NCI-H1092 (cell line): Measurements from ENCODE around the gene SLC38A6.
A peak's percentile ranks its signal among the peaks of the same experiment; 100 is the strongest.
"Not testable (repeated sequence)": the region's sequence is repeated elsewhere in the genome, so short reads cannot be mapped to it uniquely, and the experiment has no call there.

Source experiments
- DNase-seq: peaks from one replicate; lab custom pipeline; 2025; lab: John Stamatoyannopoulos, UW

Gene SLC38A6

DNA sequence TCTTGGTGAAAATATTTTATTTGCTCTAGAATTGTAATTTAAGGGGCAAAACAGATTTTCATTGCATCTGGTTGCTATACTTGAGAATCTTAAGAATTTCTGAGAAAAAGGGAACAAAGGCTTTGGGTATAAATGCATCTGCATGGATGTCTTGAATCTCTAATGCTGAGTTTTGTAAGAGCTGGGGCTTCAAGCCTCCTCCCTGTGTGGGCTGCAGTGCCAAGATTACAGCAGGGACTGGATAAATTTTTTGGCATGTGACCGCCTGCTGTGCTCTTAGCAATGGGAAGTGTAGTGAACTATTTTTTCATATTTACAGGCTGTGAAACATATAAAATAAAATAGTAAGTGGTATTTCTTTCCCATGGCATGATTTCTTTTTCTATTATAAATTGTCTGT is 70.0 kb downstream of the SLC38A6 start:
- no peak for DNase-seq

DNA sequence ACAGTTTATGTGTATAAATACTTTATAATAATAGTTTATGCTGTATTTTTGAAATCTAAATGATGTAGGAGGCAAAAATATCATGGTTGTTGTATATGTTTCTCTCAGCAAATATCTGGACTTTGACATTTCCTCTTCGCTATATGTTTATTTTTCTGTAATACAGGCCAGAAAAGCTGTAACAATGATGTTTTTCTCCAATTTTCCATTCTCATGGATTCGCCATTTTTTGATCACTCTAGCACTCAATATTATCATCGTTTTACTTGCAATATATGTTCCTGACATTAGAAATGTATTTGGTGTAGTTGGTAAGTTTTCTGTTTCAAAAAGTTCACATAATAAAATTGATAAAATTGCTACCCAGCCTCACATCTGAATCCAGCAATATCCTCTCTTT is 70.6 kb downstream of the SLC38A6 start:
- DNase-seq = no peak

DNA sequence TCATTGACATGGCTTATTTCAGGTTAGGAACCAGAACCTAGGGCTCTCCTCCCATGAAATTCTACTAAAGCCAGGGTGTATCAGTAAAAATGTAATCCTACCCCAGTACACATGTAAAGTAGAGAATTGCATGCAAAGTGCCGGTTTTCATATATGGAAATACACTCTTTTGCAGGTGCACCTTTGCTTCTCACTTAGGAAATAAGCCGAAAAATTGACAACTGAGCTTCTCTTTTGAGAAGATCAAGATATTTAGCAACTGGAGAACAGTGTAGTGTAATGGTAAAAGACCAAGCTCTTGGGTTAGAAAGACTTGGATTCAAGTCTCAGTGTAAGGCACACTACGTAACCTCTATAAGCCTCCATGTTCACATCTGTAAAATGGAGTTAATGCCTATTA is 82.4 kb downstream of the SLC38A6 start:
- DNase-seq = no peak

DNA sequence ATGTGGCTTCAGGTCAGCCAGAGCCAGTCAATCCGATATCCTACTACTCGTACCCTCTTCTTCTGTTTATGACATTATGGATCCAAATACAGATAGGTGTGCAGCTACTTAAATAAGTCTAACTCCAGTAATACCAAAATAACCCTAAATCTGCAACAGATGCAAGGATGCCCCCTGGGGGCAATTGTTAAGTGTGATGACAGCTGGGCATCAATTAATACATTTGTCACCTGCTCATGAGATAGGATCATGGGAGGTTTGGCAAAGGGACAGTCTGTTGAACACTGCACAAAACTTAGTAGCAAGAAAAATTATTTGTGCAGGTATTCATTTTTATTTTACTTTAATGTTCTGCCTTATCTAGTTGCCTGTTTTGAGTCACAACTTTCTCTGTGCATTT is 83.2 kb downstream of the SLC38A6 start:
- no peak for DNase-seq

DNA sequence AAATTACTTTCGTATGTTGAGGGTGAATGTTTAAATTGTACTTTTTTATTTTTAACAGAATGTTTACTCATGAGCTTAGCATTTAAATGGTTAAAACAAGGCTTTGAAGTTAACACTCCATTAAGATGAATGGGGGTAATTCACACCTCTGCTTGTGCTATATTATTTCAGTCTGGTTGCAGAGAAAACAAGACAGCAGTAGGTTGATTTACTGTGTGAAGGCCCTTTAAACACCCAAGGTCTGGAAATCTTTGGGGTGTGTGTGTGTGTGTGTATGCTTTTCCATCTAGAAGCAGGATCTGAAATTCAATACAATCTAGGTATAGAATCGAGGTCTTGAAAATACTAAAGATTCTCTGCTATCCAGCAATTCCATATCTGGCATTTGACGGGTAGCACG is 83.8 kb downstream of the SLC38A6 start:
- no peak for DNase-seq

DNA sequence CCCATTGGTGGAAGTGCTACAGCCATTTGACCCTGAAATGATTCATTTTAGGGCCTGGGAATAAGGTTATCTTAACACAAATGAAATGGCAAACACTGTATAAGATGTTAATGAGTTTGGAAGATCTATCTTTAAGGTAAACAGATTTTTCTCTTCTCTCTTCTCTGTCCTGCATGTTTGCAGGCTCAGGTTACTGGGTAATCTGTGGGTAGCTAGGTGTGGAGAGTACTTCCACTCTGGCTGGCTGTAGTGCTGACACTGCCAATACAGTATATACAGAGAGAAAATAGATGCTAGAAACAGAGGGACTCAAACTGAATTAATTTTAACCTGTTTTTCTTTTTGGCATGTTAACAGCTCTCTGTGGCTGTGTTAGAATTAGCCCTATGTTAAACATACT is 84.6 kb downstream of the SLC38A6 start:
- peak; percentile 59 for DNase-seq

DNA sequence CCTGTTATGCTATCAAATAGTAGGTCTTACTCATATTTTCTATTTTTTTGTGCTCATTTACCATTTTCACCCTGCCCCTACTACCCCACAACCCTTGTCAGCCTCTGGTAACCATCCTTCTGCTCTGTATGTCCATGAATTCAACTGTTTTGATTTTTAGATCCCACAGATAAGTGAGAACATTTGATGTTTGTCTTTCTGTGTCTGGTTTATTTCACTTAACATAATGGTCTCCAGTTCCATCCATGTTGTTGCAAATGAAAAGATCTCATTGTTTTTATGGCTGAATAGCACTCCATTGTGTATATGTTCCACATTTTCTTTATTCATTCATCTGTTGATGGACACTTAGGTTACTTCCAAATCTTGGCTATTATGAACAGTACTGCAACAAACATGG is 91.4 kb downstream of the SLC38A6 start:
- DNase-seq = not testable (repeated sequence)

DNA sequence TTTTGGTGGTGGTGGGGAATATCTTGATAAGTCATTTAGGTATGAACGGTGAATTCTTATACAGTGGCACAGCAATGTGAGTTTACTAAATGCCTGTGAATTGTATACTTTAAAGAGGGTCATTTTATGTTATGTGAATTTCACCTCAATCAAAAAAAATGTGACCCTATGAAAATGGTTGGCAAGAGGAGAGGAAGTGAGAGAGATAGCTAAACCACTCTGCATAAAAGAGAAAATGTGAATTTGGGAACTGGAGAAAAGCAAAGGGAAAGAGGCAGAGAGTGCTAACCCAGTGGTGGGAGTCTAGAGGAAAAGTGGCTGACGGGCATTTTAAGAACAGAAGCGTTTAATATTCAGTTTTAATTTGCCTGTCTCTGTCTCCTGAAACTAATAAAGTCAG is 93.8 kb downstream of the SLC38A6 start:
- DNase-seq = no peak

DNA sequence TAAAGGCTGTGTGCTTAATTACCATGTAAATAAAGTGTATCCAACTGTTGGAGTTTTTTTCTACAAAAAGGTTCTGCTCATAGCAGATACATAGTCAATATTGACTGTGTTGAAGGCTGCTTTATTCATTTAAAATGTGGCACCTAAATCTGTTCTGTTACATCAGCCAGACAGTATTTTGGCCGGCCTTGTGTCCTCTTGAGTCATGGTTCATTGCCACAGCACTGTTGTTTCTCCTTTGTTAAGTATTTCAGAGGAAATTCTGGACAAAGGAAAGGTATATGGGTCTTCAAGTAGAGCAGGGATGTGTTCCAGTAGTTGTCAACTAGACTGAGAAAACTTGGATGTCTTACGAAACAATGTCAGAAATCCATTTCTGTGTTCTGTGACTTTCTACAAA is 95.5 kb downstream of the SLC38A6 start:
- DNase-seq = peak; percentile 85

DNA sequence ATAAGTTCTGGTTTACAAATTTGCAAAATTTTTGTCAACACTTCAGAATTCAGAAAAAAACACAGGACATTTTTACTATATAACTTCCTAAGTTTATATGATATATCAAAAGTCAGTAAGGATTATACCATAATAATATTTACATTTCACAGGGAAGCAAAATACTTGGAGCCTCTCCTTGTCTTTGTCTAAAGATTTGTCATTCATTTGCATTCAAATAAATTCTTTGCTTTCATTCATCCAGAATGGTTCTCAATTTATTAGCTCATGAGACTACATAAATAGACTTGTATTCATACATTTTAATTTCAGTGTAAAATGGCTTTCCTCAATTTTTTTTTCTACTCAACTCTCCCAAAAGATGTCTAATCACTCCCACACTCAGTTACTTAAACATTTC is 96.4 kb downstream of the SLC38A6 start:
- no peak for DNase-seq

DNA sequence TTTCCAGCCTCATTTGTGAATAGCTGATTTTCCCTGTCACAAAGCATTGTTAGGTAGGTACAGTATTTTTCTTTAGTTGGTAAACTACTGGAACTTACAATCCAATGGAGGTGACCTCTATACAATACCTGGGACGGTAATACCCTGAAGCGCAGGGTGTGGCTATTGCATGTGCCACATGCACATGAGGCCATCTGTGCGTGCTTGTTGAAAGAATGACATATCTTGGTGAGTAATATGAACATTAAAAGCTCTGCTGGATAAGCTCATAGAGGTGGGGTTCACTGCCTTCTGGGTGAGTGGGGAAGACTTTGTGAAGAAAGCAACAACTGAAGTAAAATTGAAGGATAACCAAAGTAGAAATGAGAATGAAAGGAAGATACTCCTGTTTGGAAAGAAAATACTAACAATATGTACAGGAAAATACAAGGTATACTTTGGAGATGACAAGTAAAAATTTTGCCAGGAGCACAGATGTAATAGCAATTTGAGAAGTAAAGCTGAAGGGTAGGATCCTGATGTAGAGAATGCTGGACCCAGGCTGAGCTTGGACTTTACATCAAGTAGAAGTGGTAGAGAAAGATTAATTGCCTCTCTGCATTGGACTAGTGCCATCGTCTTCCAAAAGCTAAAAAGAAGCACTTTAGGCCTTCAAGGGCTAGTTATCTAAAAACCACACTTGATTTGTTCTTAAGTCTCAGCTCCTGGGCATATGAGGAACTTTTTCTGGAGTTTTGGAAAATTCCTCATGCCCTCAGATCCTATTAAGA is 97.1 kb downstream of the SLC38A6 start:
- no peak for DNase-seq

DNA sequence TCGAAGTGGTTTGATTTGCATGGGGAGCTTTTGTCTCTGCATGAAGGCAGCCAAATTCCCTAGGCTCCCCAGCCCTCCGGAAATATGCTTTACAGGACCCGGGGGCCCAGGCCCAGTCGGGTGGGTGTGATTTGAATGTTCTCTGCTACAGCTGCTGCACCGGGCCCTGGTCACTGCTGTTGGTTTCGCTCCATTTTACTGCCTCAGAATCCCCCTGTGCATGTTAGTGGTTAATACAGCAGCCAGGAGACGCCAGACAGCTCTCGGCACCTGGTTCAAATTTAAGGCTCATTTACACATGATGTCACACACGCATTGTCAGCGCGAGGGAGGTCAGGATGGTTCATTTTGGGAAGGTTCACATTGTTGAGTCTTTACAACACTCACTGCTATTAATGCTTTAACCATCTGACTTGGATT is 99.6 kb downstream of the SLC38A6 start:
- DNase-seq = no peak

DNA sequence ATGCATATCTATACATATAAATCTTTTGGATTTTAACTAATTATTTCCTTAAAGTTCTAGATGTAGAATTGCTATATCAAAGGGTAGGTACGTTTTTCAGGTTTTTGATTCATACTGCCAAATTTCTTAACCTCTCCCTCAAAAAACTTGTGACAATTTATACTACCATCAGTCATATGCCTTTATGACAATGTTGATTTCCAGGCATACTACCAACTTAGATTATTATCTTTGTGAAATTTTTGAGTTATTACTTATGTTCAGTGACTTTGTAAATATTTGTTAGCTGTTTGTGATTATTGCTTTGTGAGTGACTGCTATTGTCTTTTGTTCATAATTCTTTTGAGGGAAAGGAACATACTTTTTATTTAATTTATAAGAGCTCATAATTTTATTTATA is 107.0 kb downstream of the SLC38A6 start:
- no peak for DNase-seq

DNA sequence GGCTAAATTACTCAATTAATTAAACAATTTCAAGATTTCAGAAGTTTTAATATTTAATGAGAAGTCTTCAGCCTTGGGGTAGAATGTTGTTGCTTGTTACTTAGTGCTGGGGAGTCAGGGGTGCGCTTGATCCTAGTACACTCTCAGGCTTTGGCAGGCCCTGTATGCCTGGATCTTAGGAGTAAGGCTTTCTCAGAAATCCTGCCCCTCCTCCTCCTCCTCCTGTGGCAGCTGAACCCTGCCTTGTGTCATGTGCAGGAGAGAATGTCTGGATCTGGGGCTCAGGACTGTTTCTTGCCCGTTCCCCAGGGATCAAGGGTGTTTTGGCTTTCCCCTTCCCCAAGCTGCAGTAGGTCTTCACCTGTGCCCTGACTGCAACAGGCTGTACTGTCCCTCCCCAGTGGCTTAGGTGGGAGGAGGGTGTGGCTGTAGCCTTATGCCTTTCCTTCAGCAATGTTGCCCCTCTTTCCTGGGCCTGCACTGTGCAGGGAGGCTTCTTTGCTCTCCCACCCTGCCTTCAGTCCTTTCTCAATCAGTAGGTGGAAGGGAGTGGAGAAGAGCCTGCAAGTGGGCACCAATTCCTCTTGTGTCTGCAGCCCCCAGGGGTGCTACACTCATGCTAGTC is 108.2 kb downstream of the SLC38A6 start:
- no peak for DNase-seq

DNA sequence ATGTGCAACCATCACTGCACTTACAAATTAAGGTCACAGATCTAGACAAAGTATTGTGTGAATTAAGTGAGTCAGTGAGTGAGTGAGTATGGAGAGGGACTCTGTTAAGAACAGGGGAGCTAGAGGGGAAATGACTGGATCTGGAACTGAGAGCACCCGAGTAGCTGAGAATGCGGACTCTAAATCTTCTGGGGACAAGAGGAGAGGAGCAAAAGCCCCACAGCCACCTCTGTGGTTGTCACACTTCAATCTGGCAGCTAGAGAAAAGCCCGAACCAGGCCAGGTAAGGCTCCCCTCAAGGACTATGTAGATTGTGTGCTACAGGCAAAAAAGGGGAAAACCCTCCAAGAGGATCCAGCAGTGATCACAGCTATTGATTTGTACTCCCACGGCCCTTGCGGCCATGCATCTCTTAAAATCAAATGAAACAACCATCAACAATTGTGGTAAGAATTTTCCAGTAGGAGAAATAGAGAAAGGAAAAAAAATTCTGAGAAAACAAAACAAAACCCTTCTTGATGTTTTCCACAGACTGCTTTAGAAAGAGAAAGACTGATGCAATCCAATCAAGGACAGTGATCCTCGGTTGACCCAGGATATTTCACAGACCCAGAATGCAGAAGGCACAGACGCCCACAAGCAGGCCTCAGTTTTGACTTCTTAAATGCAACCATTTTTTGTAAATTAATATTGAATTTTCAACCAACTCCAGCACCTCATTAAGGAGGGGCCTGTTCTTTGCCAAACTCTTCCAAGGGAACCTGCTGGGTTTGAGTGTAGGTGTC is 109.6 kb downstream of the SLC38A6 start:
- DNase-seq = no peak

DNA sequence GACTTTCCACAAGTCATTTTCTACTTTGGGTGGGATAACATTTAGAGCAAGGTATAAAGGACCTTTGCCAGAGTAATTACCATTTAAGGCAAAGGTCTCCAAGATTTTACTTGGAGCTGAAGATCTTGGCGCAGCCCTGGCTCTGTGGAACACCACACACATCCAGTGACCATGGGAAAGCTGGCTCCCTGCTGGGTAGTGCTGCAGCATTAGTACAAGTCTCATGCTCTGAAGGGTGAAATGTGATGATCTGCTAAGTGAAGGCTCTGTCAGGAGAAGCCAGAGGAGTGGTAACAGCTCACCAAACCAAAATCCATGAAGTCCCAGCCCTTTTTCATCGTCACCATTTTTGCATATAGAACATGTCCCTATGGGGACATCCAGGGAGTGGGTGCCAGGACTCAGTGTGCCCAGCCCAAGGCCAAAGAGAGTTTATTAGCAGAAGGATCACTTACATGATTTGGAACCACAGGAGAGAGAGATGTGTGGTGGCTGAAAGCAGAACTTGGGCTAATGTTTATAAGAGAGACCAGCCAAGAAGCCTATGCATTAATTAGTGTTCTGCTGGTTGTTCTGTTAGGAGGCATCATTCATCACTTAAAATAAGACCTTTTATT is 110.7 kb downstream of the SLC38A6 start:
- no peak for DNase-seq

DNA sequence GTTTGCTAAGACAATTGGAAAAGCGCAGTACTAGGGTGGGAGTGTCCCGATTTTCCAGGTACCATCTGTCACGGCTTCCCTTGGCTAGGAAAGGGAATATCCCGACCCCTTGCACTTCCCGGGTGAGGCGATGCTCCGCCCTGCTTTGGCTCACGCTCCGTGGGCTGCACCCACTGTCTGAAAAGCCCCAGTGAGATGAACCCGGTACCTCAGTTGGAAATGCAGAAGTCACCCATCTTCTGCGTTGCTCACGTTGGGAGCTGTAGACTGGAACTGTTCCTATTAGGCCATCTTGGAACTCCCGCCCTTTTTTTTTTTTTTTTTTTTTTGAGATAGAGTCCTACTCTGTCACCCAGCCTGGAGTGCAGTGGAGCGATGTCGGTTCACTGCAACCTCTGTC is 117.1 kb downstream of the SLC38A6 start:
- not testable (repeated sequence) for DNase-seq

DNA sequence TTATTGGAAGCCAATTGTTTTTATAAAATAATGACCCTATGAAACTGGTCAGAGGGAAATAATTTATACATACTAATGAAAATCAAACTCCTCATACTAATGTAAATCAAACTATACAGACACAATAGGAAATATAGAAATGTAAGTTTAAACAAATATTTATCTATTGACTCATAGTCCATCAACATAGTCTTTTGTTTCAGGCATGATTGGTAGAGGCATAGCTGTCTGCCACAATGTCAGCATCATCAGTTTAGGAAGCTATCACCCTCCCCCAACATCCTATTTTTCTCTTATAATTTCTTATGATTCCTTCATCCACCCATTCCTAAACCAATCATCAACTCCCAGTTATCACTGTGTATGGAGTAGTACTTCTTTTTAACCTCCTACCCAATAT is 117.7 kb downstream of the SLC38A6 start:
- no peak for DNase-seq

DNA sequence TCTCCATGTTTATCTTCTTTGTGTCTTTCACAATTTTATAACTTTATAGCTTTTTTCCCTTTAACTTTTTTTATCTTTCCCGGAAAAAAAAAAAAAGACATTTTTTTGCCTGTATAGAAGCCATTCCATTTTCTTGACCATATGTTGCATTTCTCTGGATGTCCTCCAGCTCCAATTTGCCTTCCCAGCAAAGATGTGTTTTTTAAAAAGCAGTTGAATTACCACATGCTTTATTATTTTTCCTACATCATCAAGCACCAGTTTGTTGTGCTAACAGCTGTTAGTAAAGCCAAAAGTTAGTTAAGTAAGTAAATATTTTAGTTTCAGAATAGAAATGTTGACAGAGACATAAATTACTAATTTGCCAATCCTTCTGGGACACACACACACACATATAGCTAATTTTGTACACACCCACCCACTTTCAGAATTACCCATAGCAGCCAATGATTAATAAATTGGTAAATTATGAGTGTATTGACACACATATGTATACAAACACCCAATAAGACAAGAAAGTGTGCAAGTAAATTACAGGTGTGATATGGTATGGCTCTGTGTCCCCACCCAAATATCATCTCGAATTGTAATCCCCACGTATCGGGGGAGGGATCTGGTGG is 118.3 kb downstream of the SLC38A6 start:
- no peak for DNase-seq

DNA sequence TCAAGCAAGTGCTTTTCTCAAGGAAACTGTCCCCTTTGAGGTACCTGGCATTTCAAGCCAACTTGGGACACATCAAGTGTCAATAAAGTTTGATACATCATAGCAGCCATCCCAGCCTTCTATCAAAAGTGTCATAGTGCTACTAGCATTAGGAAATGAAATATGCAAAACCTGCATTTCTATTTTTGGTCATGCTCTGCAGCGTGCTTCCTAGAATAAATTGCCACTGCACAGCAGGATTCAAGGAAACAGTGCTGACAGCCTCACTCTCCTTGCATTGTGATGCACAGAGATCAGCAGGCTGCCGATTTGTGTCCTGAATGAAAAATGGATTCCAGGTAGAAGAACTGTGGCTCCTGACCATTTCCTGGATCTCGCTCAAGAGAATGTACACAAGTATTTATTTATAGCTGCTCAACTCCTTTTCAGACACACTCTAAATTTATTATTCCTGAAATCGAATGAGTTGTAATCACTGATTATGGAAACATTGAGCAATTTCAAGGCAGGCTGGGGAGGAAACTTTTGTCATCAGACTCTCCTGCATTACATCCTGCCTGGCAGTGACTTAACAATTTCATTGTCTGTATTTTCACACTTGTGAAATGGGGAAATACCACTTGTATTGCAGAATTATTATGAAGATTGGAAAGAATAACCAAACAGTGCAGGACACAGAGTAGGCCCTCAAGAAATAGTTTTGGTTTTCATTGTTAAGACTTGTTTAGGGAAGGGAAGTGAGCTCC is 120.9 kb downstream of the SLC38A6 start:
- DNase-seq = no peak
